ENCODE measurements around the gene TRIOBP. TPM values are rescaled to one million over a fixed set of nuclear protein-coding genes. Genes with fewer than 3 reads are reported as not detected.
A peak's percentile ranks its signal among the peaks of the same experiment; 100 is the strongest.

Gene TRIOBP
- total RNA-seq, 2 experiments from 2014 or later, result 31.1 to 31.6 TPM

DNA sequence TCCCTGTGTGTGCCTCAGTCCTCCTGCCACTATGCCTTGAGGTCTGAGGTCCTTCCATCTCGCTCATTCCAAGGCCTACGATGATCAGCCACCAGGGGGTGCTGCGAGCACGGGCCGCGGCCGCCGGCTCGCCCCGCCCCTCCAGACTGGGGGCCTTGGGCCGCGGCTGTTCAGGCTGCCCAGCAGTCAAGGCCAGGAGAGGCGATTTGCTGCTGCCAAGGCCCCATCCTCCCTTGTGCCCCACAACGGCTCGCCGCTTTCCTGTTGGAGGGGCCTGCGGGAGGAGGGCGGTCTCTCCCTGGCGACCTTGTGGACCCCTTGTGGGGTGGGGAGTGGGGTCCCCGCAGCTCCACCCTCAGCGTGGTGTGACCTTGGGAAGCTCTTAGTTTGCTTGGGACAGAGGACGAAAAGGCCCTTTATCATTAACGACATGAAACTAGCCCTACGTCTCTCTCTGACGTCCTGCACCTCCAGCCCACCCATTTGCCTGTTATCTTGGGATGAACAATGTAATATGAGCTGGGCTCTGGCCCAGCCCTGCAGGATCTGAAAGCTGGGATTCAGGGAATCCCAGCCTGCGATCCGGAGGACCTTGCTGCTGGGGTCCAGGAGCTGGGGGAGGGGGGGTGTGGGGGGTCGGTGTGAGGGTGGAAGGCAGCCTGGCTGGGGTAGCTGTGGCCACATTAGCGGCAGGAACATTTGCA, 121.0 kb downstream of the TRIOBP start:
- Histone ChIP-seq H2AFZ (ENCODE audit: low read length) (no peak overlapping the region), H3K4me2 (ENCODE audit: low read length) (peak overlapping the region; percentile 30; the same call in 1 of the 2 replicates), H3K27ac (ENCODE audit: low read depth, low read length, poor library complexity, severe bottlenecking) (no peak overlapping the region), H3K9me3 (ENCODE audit: low read length) (no peaks in the 10 kb centered on the region), H3K4me3 (ENCODE audit: low read depth, low read length, poor library complexity, severe bottlenecking) (no peak overlapping the region), H4K20me1 (ENCODE audit: insufficient read depth, low read length) (no peaks in the 10 kb centered on the region), H3K9me2 (ENCODE audit: insufficient read depth, low read length) (no peaks in the 10 kb centered on the region), H3K36me3 (ENCODE audit: insufficient read depth, low read length) (peaks cover 2% of the 10 kb centered on the region; the same call in 1 of the 2 replicates), H3K79me2 (ENCODE audit: insufficient read depth, low read depth, low read length) (no peaks in the 10 kb centered on the region), H3K4me1 (ENCODE audit: insufficient read depth, low read length, poor library complexity, severe bottlenecking) (no peaks in the 10 kb centered on the region)
- BruUV-seq (replicated peaks), result no TSS peak
- POLR2A ChIA-PET, result no interaction called here
- TF ChIP-seq, protein P1, sequence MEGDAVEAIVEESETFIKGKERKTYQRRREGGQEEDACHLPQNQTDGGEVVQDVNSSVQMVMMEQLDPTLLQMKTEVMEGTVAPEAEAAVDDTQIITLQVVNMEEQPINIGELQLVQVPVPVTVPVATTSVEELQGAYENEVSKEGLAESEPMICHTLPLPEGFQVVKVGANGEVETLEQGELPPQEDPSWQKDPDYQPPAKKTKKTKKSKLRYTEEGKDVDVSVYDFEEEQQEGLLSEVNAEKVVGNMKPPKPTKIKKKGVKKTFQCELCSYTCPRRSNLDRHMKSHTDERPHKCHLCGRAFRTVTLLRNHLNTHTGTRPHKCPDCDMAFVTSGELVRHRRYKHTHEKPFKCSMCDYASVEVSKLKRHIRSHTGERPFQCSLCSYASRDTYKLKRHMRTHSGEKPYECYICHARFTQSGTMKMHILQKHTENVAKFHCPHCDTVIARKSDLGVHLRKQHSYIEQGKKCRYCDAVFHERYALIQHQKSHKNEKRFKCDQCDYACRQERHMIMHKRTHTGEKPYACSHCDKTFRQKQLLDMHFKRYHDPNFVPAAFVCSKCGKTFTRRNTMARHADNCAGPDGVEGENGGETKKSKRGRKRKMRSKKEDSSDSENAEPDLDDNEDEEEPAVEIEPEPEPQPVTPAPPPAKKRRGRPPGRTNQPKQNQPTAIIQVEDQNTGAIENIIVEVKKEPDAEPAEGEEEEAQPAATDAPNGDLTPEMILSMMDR (conservative IDR thresholded peaks at IDR 0.05; ENCODE audit: low read length), result peak; percentile 86
- TF ChIP-seq EZH2phosphoT487 (IDR thresholded peaks at IDR 0.05; ENCODE audit: borderline replicate concordance, low read depth, low read length), result no peak
- CTCF ChIA-PET (ENCODE audit: unreplicated experiment), result interaction anchor here (0.6 to 1.4 kb wide), 2 partner anchors 18 to 147 kb away, joined by 3 to 4 read pairs; no protein-coding TSS in a partner anchor
- intact Hi-C loops (cut with micrococcal nuclease; ENCODE audit: unreplicated experiment), result loop anchor here (1.0 kb wide), 3 partner anchors 45 to 147 kb away; no protein-coding TSS in a partner anchor
- peak; percentile 76 for DNase-seq (ENCODE audit: low spot score)

DNA sequence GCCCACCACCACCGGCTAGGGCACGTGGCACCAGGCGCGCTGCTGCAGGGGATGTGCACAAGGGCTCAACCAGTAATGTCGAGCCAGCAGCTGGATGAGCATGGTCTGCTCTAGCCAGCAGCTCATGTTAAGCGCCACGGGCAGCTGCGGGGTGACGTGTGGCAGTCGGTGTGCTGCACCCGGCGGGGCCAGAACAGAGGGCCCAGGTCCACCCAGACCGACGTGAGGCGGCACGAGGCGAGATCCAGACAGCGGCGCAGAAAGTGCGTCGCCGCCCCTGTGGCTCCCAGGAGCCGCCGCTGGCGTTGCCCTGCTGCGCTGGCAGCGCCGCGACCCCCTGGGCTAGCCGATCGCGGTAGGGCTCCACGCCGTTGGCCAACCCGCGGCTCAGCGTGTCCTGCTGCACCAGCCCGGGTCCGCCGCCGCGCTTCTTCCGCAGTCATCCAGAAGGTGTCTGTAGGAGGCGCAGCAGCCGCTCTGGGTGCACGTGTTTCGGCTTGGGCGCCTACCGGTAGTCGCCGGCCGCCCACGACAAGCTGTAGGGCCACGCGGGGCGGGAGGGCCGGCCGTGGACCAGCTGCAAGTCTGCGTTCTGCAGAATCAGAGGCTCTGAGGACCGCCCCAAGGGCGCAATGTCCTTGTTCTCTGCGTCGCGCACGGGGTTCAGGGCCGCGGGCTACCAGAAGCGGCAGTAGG, 121.7 kb downstream of the TRIOBP start:
- Histone ChIP-seq H3K9me2 (ENCODE audit: insufficient read depth, low read length) (no peaks in the 10 kb centered on the region), H4K20me1 (ENCODE audit: insufficient read depth, low read length) (no peaks in the 10 kb centered on the region), H3K4me1 (ENCODE audit: insufficient read depth, low read length, poor library complexity, severe bottlenecking) (no peaks in the 10 kb centered on the region), H3K79me2 (ENCODE audit: insufficient read depth, low read depth, low read length) (no peaks in the 10 kb centered on the region), H2AFZ (ENCODE audit: low read length) (no peak overlapping the region), H3K36me3 (ENCODE audit: insufficient read depth, low read length) (peaks cover 2% of the 10 kb centered on the region; the same call in 1 of the 2 replicates), H3K27ac (ENCODE audit: low read depth, low read length, poor library complexity, severe bottlenecking) (no peak overlapping the region), H3K9me3 (ENCODE audit: low read length) (no peaks in the 10 kb centered on the region), H3K4me2 (ENCODE audit: low read length) (no peak overlapping the region; the same call in 1 of the 2 replicates), H3K4me3 (ENCODE audit: low read depth, low read length, poor library complexity, severe bottlenecking) (no peak overlapping the region)
- BruUV-seq (replicated peaks), result no TSS peak
- no peak for TF ChIP-seq EZH2phosphoT487 (IDR thresholded peaks at IDR 0.05; ENCODE audit: borderline replicate concordance, low read depth, low read length)
- TF ChIP-seq, protein P1 (conservative IDR thresholded peaks at IDR 0.05; ENCODE audit: low read length), result 0 out of 2 replicates have a peak, but pooled peaks have one; percentile 23
- CTCF ChIA-PET (ENCODE audit: unreplicated experiment), result interaction anchor here (1.4 kb wide), 1 partner anchor 146 kb away, joined by 3 read pairs; no protein-coding TSS in a partner anchor
- intact Hi-C loops (cut with micrococcal nuclease; ENCODE audit: unreplicated experiment), result no loop called here
- DNase-seq (ENCODE audit: low spot score), result peak; percentile 25
- POLR2A ChIA-PET, result no interaction called here
